ENCODE data around the gene NGF.

NGF gene

GRCh38 chr1:115255154-115255553 lies 82.9 kb downstream of the NGF start:
- DNase-seq (ENCODE audit: low read depth), result no peak
- no peak overlapping the region for H3K4me3 ChIP-seq (ENCODE audit: low read length)
- TF ChIP-seq CTCF (conservative IDR thresholded peaks at IDR 0.05; ENCODE audit: low read depth, low read length), result no peak

GRCh38 chr1:115252585-115252984 lies 85.5 kb downstream of the NGF start:
- no peak for DNase-seq (ENCODE audit: low read depth)
- TF ChIP-seq CTCF (conservative IDR thresholded peaks at IDR 0.05; ENCODE audit: low read depth, low read length), result no peak
- H3K4me3 ChIP-seq (ENCODE audit: low read length), result no peak overlapping the region

GRCh38 chr1:115251856-115252255 lies 86.2 kb downstream of the NGF start:
- no peak overlapping the region for H3K4me3 ChIP-seq (ENCODE audit: low read length)
- DNase-seq (ENCODE audit: low read depth), result peak; percentile 86
- TF ChIP-seq CTCF (conservative IDR thresholded peaks at IDR 0.05; ENCODE audit: low read depth, low read length), result no peak

GRCh38 chr1:115251340-115251748 lies 86.7 kb downstream of the NGF start:
- no peak overlapping the region for H3K4me3 ChIP-seq (ENCODE audit: low read length)
- DNase-seq (ENCODE audit: low read depth), result no peak
- TF ChIP-seq CTCF (conservative IDR thresholded peaks at IDR 0.05; ENCODE audit: low read depth, low read length), result no peak

- no peak overlapping the region for H3K4me3 ChIP-seq (ENCODE audit: low read length)
- TF ChIP-seq CTCF (conservative IDR thresholded peaks at IDR 0.05; ENCODE audit: low read depth, low read length), result no peak
- no peak for DNase-seq (ENCODE audit: low read depth)
Observed at GRCh38 chr1:115246526-115246925, 91.5 kb downstream of the NGF start.

- H3K4me3 ChIP-seq (ENCODE audit: low read length), result no peak overlapping the region
- DNase-seq (ENCODE audit: low read depth), result no peak
- no peak for TF ChIP-seq CTCF (conservative IDR thresholded peaks at IDR 0.05; ENCODE audit: low read depth, low read length)
Observed at GRCh38 chr1:115245227-115245626, 92.8 kb downstream of the NGF start.

GRCh38 chr1:115242543-115242942 lies 95.5 kb downstream of the NGF start:
- no peak for DNase-seq (ENCODE audit: low read depth)
- TF ChIP-seq CTCF (conservative IDR thresholded peaks at IDR 0.05; ENCODE audit: low read depth, low read length), result no peak
- no peak overlapping the region for H3K4me3 ChIP-seq (ENCODE audit: low read length)
